TTC549 (cell line): Measurements from ENCODE around the gene SMARCA2.

Experiments
- FAIRE-seq: peaks from 2 replicates; lab custom pipeline; 2012; peaks lifted over from hg19 to GRCh38; lab: Jason Lieb, UNC

SMARCA2 gene

DNA sequence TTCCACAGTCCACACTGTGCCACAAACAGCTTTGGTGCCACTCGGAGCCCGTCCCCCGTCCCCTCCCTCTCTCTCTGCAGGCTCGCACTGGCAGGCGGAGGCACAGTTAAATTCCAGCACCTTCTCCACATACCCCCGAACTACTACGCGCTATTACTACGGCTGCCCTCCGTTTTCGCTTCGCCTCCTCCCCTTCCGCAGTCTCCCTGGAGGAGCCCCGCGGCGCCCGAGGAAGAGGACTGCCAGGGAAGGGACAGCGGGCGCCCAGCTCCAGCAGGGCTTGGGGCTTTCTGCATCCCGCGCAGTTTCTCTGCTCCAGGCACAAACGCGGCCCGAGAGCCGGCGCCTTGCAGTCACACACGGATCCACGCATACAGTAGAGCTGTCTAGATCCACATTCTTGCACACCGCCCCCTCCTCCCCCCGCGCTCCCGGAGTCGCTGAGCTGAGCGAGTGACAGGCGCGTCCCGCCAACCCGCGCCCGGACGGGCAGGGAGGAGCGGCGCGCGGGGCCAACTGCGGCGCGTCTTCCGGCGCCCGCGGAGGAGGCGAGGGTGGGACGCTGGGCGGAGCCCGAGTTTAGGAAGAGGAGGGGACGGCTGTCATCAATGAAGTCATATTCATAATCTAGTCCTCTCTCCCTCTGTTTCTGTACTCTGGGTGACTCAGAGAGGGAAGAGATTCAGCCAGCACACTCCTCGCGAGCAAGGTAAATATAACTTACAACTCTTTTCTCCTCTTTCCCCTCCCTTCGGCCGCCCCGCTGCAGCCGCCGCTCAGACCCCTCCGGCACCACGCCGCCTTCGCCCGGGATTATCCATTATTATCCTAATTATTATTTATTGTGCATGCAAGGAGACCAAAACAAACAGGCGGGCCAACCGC is at the start of gene SMARCA2:
SMARCA2 (plus strand) TSS at position 652 of the 885 bp plus-strand sequence. CDS start 13,676 bp downstream, outside the sequence.
- FAIRE-seq, result no peak

DNA sequence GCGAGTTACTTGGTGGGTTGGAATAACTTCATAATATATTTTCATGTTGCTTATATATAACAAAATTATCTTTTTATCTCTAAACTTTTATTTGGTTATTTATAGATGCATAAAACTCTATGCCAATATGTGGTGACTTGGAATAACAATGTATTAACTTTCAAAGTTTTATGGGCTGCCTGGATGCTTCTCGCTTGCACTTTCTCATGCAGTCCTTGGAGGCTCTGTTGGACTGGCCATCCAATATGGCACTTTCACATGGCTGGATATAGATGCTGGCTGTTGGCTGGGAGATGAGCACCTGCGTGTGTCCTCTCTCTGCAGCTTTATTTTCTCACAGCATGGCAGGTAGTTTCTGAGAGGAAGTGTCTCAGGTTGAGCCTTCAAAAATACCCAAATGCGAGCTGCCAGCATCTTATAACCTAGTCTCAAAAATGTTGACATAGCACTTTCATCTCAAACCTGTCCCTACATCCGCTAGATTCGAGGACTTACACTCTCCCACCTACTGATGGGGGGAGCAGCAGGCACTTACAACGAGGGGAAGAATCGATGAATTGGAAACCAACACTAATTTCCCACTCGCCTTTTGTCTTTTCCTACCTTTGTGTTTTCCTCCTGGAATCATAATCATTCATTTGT is 48.3 kb upstream of the SMARCA2 start:
- no peak for FAIRE-seq

DNA sequence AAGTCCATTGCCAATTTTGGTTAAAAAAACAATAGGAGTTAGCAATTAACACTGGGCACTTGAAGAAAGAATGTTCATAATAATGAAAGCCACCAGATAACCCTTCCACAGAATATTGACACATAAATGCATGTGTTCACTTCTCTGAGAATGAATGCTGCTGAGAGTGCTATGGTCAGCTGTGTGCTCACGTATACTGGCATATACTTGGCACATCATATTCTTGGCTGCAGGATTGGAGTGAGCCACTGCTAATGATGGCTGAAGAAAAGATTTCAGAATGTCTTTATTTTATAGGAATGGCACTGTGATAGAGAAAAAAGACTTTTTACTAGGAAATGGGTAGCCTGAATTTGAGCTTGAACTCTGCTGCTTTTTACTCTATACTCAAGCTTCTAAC is 46.0 kb upstream of the SMARCA2 start:
- no peak for FAIRE-seq

DNA sequence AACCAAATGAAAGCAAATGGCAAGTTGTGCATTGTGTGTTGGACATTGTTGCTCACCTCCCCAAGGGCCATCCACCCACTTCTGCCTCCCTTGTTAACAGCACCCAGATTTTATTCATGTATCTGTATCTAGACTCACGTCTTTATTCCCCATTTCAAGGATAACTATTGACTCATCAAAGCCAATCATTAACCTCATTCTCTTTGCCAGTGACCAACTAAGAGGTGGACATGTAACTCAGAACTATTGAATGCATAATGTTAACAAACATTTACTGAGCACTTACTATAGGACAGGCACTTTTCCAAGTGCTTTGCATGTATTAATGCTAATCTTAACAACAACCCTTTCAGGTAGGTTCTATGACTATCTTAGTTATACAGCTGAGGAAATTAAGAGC is 45.2 kb upstream of the SMARCA2 start:
- no peak for FAIRE-seq

DNA sequence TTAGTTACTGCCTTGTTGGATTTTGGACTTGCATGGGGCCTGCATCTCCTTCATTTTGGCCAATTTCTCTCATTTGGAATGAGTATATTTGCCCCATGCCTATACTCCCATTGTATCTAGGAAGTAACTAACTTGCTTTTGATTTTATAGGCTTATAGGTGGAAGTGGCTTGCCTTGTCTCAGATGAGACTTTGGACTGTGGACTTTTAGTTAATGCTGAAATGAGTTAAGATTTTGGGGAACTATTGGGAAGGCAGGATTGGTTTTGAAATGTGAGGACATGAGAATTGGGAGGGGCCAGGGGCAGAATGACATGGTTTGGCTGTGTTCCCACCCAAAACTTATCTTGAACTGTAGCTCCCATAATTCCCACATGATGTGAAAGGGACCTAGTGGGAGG is 42.5 kb upstream of the SMARCA2 start:
- no peak for FAIRE-seq

DNA sequence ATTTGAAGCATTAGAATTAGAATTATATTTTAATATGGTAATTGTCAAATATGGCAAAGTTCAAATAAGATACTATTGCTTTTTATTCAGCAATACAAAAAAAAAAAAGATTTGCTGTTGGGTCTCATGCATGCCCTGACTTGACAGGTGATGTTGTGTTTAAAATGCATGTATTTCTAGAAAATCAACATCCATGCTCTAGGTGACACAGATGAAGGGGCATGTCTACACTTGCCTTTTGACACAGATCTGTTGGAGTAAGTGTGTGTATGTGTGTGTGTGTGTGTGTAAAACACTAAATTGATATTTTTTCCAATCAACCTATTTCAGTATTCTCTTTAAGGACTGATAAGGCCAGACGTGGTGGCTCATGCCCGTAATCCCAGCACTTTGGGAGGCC is 38.1 kb upstream of the SMARCA2 start:
- FAIRE-seq, result no peak

DNA sequence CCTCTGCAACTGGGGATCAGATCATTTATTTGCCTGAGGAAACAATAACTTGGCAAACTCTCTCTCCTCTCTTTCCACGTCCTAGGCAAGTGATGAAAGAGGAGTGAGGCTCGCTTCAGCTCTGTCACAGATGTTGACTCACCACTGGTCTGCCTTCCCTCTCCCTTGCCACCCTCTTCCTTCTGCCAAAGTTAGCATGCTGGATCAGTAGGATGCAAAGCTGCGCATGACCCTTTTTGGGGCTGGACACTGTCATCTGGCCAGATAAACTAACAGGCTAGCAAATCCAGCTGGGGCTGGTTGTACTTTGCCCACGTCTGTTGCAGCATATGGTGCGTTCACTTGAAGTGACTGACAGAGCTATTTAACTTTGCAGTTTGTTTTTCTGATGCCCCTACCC is 36.2 kb upstream of the SMARCA2 start:
- no peak for FAIRE-seq

DNA sequence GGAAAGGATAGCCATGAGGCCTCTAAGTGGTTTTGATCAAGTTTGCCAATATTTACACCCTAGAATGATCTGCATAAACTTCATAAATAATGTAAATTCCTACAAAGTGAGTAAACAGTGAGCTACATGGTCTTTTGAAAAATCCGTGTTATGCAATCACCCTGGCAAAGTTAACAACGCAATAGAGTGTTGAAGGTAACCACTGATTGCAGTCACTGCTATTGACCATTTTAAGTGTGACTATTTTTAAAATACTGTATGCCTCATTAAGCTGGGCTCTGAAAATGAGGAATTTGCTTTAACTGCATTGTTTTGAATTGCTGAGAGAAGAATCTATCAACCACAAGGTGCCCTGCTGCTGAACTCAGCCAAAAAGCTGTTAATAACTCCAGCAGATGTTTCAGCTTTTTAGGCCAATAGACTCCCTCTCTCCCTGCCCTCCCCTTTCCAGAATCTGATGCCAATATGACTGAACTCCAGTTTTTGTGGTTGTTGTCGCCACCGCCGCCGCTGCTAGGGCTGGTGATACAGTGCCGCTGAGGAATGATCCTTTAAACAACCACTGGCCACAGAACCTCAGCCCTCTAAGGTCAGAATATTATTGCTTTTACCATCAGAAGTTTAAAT is 35.3 kb upstream of the SMARCA2 start:
- no peak for FAIRE-seq

DNA sequence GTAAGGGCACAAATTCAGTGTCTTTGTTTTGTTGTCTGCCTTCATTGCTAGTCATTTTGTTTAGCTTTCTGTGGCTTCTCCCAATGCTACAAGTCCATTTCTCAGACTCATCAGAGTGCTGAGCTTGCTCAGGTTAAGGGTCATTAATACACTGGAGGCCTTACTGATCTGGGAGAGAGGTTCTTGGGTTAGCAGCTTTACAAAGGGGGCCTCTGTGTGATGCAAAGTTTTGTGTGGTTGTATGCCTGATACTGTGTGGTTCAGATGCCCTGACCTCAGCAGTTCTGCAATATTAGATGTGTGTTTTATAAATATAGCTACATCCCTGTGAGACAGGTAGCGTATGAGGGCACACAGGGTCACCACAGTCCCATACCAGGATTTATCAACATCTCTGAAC is 34.8 kb upstream of the SMARCA2 start:
- no peak for FAIRE-seq

DNA sequence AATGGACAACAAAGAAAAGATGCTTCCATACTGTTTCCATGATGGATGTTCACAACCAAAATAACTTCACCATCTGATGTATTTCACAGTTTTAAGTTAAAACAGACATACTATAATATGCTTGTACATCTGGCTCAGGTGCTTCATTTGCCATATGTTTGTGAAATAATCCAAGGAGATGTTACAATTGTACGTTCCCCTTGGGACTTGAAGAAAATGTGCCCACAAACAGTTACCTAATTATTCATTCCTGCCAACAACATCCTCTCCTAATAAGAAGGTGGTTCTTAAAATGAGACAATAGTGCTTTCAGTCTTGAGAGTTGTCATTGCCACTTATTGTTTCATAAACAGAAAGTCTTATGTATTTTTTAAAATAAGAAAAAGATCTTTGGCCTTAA is 33.1 kb upstream of the SMARCA2 start:
- FAIRE-seq, result no peak

DNA sequence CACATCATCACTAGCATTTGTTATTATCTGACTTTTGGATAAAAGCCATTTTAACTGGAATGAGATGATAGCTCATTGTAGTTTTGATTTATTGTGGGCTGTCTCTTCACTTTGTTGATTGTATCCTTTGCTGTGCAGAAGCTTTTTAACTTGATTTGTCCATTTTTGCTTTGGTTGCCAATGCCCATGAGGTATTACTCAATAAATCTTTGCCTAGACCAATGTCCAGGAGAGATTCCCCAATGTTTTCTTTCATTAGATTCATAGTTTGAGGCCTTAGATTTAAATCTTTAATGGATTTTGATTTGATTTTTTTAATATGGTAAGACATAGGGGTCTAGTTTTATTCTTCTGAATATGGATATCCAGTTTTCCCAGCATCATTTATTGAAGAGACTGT is 28.8 kb upstream of the SMARCA2 start:
- FAIRE-seq, result no peak

DNA sequence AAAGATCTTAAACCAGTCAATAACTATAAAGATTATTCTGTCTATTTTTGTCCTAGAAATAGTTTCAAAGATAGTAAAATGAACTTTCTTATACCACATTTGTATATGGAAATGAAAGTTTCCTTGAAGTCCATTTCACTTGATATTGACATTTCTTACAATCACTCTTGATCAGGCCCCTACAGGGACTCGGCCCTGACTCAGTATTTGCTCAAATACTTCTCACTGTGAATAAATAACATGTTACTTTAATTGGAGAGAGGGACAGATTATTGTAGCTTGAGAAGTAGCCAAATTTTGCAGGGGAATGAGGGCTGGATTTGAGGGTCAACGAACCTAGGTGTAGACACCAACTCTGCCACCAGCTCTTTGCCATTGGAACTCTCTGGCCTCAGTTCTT is 25.6 kb upstream of the SMARCA2 start:
- FAIRE-seq, result no peak

DNA sequence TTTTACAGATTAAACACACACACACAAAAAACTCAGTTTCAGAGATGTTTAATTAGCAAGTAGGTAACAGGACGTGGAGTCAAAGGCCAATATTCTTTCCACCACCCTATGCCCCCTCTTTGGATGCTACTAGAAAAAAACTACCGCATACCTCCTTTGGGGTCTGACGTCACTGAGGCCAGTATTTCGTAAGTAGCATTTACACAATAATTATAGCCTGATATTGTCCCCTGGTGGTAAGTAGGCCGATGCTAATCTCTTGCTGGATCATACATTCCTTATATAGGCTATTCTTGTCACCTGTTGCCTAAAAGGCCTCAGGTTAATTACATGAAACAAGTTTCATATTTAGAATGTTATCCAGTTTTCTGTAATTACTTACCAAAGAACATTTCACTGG is 21.0 kb upstream of the SMARCA2 start:
- no peak for FAIRE-seq

DNA sequence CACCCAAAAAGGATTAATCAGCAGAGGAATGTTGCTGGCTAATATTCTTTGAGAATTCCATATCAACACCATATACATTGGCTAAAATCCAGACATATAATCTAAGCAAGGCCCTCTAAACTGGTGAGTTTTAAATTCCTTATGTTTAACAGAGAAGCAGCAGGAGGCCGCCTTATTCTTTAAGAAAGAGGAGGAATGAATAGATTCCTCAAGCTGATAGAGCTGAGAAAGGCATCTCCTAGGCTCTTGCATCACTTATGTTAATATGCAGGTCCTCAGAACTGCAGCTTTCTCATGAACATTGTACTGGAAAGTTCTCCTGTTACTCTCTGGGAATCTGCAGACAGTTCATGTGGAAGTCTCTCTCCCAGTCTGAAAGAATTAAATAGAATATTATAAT is 20.1 kb upstream of the SMARCA2 start:
- no peak for FAIRE-seq

DNA sequence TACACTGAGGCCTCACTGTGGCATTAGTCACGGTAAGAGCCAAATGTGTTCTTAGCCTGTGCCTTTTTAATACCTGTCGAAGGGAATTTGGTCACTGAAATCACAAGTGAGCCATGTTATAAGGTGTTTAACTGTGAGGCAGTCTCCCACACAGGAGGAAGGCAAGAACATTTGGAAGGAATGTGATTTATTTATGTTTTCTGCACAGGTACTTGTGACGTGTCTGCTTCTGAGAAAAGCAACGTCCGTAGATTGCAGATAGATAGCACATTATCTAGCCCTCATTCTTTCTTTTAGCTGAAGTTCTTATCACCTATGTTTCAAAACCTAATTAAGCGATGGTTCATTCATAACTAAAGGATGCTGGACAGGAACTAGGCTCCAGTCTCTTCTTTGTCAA is 19.0 kb upstream of the SMARCA2 start:
- FAIRE-seq, result no peak

DNA sequence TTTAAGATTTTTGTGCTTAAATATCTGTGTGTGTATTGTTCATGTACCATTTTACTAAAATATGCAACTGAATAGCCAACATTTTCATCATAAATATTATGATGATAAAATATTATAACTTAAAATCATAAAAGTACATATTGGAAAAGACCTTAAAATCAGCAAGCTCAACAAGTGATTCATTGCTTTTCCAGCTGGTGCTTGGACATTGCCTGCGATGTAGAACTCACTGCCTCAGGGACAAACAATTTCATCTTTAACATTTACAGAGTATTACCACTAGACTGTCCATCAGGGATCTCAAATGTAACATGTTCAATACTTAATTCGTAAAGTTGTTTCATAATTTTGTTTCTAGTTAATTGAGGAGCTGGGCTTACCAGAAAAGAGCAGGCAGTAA is 17.5 kb upstream of the SMARCA2 start:
- no peak for FAIRE-seq

DNA sequence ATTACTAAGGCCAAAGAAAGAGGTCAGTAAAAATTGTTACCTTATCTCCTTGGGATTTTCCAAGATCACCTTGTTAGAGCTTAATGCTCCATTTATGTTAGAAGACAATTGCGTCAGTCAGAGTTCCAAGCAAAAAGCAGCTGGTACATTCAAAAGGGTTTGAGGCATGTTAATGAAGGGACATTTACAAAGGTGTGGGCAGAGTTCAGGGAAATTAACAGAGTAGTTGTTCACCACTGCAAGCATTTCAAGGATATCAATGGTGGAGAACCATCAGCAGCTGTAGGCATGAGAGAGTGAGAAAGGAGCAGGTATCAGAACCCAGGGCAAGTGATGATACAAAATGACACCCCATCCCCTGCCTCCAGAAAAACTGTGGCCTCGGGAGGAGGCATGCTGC is 17.0 kb upstream of the SMARCA2 start:
- FAIRE-seq, result no peak

DNA sequence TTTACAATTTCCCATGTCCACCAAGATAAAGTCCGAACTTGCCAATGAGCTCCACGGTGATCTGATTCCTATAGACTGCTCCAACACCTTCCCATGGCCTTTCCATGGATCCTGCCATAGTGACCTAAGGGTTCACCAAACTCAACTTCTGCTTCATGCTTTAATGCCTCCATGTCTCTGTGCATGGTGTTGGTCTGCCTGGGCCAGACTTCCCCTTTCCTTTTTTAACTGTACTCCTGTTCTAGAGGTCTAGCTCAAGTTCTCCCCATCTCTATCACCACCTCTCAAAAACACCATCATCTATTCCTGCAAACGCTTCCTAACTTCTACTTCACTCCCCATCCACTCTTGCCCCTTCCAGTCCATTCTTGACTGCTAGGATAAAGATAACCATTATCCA is 14.8 kb upstream of the SMARCA2 start:
- FAIRE-seq, result no peak

DNA sequence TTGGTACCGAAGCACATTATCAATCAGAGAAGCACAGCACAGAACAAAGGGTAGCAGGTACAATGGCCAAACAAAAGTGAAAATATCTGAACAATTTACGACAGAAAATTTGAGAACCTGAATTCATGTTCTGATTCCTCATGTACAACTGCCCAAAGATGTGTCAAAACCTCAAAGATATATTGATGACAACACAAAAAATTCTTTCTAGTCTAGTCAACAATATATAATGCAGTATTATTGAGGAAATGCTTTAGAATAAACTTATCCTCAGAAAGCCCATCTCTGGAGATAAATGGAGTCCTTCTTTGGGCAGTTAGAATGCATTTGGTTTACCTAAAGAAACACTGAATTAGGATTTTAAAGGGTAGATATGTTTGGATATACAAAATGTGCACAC is 6.8 kb upstream of the SMARCA2 start:
- FAIRE-seq, result no peak

DNA sequence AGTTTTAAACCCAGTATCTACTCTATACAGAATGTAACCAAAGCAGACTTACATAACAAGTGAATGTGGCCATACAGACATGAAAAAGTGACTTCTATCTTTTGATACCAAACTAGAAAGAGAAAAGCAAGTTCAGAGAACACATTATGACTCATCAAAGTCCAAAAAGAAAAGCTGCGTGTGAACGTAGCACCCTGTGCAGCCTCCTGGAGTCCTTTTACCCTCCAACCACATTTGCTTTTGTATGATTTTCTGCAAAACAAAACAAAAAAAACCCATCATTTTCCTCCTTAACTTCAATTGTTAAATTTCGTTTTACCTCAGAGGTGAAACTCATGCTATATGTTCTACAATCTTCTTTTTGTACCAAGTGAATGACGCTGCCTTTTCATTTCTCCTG is 2.8 kb upstream of the SMARCA2 start:
- no peak for FAIRE-seq

DNA sequence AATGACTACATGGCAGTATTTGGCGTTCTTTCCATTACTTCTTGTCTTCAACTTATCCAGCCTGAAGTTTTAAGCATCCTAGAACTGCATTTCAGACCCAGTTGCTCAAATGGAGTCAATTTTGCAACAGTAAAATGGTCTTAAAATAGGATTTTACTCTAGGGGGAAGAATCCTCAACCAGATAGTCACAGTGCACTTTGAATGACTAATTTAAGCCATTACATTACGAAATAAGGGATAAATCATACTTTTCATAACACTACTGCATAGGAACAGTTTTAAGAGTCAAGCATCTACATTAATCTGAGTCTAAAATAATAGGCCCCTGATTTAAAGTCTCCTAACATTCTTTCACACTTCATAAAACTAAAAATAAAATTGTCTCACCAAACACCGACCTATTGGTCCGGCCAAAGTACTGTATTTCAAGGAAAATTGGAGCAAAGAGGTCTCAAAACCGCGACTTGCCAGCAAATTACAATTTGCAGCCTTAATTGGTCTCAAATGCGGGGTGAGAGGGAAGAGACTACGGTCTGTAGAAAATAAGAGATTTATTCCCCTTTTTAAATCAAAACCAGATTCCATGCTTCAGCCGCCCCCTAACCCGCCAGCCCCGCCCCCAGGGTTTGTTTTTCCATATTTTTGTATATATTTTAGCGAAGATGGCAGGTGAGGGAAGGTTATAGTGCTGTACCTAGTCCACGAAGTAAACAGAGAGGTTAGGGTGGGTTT is 1.2 kb upstream of the SMARCA2 start:
- no peak for FAIRE-seq

DNA sequence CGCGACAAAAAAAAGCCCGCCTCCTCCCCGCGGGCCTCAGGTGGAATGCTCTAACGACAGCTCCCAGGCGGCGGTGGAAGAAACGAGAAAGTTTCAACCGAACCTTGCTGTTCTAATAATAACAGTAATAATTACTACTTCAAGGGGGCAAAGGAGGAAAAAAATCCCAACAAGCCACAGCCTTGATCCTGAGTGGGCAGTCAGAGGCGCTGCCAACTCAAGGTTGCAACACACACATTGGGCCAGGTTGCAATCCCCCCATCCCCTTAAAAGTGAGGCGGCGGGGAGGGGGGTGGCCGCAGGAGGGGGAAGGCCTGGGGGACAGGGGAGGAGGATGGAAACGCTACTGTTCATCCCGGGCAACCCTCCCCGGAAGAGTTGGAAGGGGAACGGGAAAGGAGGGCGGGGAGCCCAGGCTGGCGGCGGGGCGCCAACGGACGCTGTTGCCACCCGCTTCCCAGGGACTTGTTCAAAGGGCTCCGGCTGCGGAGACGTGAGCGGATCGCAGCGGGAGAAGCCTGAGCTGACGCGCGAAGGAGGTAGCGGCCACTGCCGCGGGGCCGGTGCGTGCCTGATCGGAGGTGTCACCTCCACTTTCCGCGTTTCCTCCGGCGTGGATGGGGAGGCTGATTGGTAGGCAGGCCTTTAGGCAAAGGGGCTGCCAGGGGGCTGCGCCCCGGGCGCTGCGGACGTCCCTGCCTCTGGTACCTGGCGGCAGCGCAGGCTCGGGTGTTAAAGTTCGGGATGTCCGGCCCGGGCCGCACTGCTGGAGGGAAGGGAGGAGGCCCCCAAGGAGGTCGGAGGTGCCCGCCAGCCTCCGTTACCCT is 647 bp downstream of the SMARCA2 start:
- FAIRE-seq, result no peak
